HCT116 (cell line): ENCODE measurements around the gene IRS1.

Source experiments
- CEBPB ChIP-seq: IDR thresholded peaks from 2 replicates; pipeline ENCODE4 v1.6.1; 2012; ENCODE audit warnings: low read depth
- EGR1 ChIP-seq: IDR thresholded peaks from 2 replicates; pipeline ENCODE4 v1.6.1; 2012; ENCODE audit warnings: low read depth
- EZH2 ChIP-seq: fragments of 200-600 bp; sonication (generic); IDR thresholded peaks from 2 replicates; pipeline ENCODE4 v1.6.1; 2017; ENCODE audit warnings: antibody characterized with exemption, mixed run types
- POLR2A ChIP-seq: IDR thresholded peaks from 2 replicates; pipeline ENCODE4 v1.7.0; 2011; ENCODE audit warnings: borderline replicate concordance; ENCODE audit not compliant: insufficient read depth, insufficient read length; ENCODE audit errors: extremely low read depth
- RAD21 ChIP-seq: IDR thresholded peaks from 2 replicates; pipeline ENCODE4 v1.6.1; 2012; ENCODE audit warnings: low read depth, mild to moderate bottlenecking
- SP1 ChIP-seq: IDR thresholded peaks from 2 replicates; pipeline ENCODE4 v1.6.1; 2012; ENCODE audit warnings: low read depth
- YY1 ChIP-seq: IDR thresholded peaks from 2 replicates; pipeline ENCODE4 v1.6.1; 2011; ENCODE audit warnings: low read length, low read depth, moderate library complexity, mild to moderate bottlenecking; ENCODE audit not compliant: insufficient replicate concordance; ENCODE audit errors: extremely low read depth
- ZFX ChIP-seq: fragments of 450-650 bp; IDR thresholded peaks from 2 replicates; pipeline ENCODE4 v1.6.1; 2017
- ZNF274 ChIP-seq: fragments of 200-500 bp; sonication (Bioruptor generic); IDR thresholded peaks from 2 replicates; pipeline ENCODE4 v1.6.1; 2014; ENCODE audit warnings: mild to moderate bottlenecking, low read depth, low read length, inconsistent platforms
- TF ChIP-seq, protein P1 (sequence below), 3 experiments: fragments of 200-600 bp in 1 of 3; sonication (generic) in 1 of 3; IDR thresholded peaks in 2 of 3; conservative IDR thresholded peaks in 1 of 3; 2 replicates each; pipeline ENCODE4 v1.5.1; 2012 to 2017; ENCODE audit warnings: low read depth in 2 of 3, low read length in 2 of 3, antibody characterized with exemption in 1 of 3, borderline replicate concordance in 1 of 3, control low read depth in 1 of 3, mild to moderate bottlenecking in 1 of 3, mixed read lengths in 1 of 3, mixed run types in 1 of 3, moderate library complexity in 1 of 3; ENCODE audit not compliant: insufficient read depth in 1 of 3
- TF ChIP-seq, protein P2 (sequence below): IDR thresholded peaks from 2 replicates; pipeline ENCODE4 v1.6.1; 2011; ENCODE audit warnings: mild to moderate bottlenecking, low read length, moderate library complexity; ENCODE audit not compliant: insufficient replicate concordance; ENCODE audit errors: extremely low read depth
- TF ChIP-seq, protein P3 (sequence below): IDR thresholded peaks from 2 replicates; pipeline ENCODE4 v1.6.1; 2012; ENCODE audit warnings: low read depth
- TF ChIP-seq, protein P4 (sequence below): IDR thresholded peaks from 2 replicates; pipeline ENCODE4 v1.6.1; 2012

DNA sequence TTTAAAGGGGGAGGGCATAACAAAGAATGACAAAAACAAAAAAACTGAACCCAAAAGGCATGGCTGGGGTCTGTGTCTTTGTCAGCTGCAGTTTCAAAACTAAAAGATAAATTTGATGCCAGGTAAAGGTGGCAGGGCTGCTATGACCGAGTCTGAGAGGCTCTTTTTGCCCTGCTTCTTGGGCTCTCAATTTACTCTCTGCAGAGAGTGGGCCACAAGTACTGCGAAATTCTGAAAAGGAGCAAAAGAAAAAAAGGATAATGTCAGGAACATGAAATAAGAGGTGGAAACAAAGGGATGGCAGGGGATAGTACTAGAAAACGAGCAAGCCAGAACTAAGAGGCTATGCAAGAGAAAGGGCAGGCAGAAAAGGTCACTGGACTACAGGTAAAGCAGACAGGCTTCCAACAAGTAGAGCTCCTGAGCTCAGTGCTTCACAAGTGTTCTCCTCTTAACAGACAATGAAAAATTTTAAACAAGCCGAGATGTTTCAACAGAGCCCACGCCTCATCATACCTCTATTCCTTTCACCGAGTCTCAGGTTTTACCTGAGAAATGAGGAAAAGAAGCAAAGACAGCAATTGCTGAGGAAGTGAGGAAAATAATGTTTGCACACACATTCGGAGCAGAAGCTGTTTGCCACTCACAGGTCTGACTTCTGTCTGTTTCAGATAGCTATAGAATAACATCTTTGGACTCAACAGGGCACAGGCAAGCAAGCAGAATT is 7.3 kb downstream of the IRS1 start:
- TF ChIP-seq EGR1 (no peak), RAD21 (no peak), EZH2 (no peak), CEBPB (no peak), ZFX (no peak), SP1 (no peak), POLR2A (no peak), ZNF274 (no peak), YY1 (no peak)
- TF ChIP-seq, protein P1, sequence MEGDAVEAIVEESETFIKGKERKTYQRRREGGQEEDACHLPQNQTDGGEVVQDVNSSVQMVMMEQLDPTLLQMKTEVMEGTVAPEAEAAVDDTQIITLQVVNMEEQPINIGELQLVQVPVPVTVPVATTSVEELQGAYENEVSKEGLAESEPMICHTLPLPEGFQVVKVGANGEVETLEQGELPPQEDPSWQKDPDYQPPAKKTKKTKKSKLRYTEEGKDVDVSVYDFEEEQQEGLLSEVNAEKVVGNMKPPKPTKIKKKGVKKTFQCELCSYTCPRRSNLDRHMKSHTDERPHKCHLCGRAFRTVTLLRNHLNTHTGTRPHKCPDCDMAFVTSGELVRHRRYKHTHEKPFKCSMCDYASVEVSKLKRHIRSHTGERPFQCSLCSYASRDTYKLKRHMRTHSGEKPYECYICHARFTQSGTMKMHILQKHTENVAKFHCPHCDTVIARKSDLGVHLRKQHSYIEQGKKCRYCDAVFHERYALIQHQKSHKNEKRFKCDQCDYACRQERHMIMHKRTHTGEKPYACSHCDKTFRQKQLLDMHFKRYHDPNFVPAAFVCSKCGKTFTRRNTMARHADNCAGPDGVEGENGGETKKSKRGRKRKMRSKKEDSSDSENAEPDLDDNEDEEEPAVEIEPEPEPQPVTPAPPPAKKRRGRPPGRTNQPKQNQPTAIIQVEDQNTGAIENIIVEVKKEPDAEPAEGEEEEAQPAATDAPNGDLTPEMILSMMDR (IDR thresholded peaks at IDR 0.05 in 2 of 3, conservative IDR thresholded peaks at IDR 0.05 in 1 of 3; ENCODE audit: borderline replicate concordance in 1 of 3, insufficient read depth in 1 of 3, low read depth in 2 of 3, low read length in 2 of 3) = no peak
- TF ChIP-seq, protein P2, sequence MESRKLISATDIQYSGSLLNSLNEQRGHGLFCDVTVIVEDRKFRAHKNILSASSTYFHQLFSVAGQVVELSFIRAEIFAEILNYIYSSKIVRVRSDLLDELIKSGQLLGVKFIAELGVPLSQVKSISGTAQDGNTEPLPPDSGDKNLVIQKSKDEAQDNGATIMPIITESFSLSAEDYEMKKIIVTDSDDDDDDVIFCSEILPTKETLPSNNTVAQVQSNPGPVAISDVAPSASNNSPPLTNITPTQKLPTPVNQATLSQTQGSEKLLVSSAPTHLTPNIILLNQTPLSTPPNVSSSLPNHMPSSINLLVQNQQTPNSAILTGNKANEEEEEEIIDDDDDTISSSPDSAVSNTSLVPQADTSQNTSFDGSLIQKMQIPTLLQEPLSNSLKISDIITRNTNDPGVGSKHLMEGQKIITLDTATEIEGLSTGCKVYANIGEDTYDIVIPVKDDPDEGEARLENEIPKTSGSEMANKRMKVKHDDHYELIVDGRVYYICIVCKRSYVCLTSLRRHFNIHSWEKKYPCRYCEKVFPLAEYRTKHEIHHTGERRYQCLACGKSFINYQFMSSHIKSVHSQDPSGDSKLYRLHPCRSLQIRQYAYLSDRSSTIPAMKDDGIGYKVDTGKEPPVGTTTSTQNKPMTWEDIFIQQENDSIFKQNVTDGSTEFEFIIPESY = no peak
- TF ChIP-seq, protein P3, sequence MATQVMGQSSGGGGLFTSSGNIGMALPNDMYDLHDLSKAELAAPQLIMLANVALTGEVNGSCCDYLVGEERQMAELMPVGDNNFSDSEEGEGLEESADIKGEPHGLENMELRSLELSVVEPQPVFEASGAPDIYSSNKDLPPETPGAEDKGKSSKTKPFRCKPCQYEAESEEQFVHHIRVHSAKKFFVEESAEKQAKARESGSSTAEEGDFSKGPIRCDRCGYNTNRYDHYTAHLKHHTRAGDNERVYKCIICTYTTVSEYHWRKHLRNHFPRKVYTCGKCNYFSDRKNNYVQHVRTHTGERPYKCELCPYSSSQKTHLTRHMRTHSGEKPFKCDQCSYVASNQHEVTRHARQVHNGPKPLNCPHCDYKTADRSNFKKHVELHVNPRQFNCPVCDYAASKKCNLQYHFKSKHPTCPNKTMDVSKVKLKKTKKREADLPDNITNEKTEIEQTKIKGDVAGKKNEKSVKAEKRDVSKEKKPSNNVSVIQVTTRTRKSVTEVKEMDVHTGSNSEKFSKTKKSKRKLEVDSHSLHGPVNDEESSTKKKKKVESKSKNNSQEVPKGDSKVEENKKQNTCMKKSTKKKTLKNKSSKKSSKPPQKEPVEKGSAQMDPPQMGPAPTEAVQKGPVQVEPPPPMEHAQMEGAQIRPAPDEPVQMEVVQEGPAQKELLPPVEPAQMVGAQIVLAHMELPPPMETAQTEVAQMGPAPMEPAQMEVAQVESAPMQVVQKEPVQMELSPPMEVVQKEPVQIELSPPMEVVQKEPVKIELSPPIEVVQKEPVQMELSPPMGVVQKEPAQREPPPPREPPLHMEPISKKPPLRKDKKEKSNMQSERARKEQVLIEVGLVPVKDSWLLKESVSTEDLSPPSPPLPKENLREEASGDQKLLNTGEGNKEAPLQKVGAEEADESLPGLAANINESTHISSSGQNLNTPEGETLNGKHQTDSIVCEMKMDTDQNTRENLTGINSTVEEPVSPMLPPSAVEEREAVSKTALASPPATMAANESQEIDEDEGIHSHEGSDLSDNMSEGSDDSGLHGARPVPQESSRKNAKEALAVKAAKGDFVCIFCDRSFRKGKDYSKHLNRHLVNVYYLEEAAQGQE = no peak
- TF ChIP-seq, protein P4, sequence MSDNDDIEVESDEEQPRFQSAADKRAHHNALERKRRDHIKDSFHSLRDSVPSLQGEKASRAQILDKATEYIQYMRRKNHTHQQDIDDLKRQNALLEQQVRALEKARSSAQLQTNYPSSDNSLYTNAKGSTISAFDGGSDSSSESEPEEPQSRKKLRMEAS = no peak
